ENCODE data around the gene CLDN8. TPM values are rescaled to one million over a fixed set of nuclear protein-coding genes. Genes with fewer than 3 reads are reported as not detected.

Gene CLDN8
- total RNA-seq, result not detected in 2 replicates

DNA sequence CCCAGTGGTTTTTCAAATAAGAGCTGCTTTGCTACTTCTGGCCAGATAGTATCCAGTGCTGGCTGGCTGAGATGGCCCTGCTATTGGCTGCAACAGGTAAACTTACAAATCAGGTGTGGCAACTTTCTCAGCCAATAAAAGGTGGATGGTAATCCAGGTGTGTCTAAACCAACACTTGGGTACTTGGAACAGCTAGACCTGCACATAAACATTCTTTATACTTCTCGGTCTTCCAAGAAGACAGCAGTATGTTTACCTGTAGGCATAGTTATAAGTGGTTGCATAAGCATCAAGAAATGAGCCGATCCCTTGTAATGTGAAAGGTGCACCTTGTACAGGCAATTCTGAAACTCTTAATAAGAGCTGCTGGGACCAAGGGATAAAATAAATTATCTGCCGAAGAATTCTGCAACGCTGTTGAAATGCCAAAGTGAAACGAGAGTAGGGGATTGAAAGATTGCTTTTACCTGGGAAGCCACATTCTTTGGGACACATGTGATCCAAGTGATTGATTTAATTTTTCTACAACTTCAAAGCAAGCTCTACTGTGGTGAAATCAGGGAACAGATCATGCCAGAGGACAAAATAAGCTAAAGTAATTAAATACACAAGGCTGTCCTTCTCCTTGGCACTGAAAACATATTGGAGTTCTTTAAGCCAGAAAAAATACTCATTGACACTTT lies at the start of gene CLDN8:
Gene CLDN8 (minus strand): TSS at position 57 of the 683 bp plus-strand sequence. CDS start 172 bp downstream, outside the sequence.
- H4K20me1 ChIP-seq (ENCODE audit: insufficient read depth, low read length), result no peaks in the 10 kb centered on the region
- no peak within 1 kb of the TSS for H3K4me3 ChIP-seq (ENCODE audit: insufficient read depth, low read length)
- H3K36me3 ChIP-seq (ENCODE audit: insufficient read depth, low read length), result no peaks in the 10 kb centered on the region
- DNase-seq (ENCODE audit: insufficient read length, low spot score, missing footprints), result no peak
- no peak within 1 kb of the TSS for H3K27ac ChIP-seq (ENCODE audit: low read depth, low read length)
- H3K9me3 ChIP-seq (ENCODE audit: low read depth, low read length), result no peaks in the 10 kb centered on the region
- TF ChIP-seq CTCF (IDR thresholded peaks at IDR 0.05; ENCODE audit: extremely low read depth, low read depth, low read length), result no peak
- no peak within 1 kb of the TSS for H3K4me2 ChIP-seq (ENCODE audit: insufficient read depth, low read length)
- no peak within 1 kb of the TSS for H2AFZ ChIP-seq (ENCODE audit: low read length)
- no peaks in the 10 kb centered on the region for H3K79me2 ChIP-seq (ENCODE audit: insufficient read depth, low read length)
- no peaks in the 10 kb centered on the region for H3K4me1 ChIP-seq (ENCODE audit: insufficient read depth, low read length)
- H3K27me3 ChIP-seq (ENCODE audit: insufficient read depth, low read length), result no peaks in the 10 kb centered on the region

DNA sequence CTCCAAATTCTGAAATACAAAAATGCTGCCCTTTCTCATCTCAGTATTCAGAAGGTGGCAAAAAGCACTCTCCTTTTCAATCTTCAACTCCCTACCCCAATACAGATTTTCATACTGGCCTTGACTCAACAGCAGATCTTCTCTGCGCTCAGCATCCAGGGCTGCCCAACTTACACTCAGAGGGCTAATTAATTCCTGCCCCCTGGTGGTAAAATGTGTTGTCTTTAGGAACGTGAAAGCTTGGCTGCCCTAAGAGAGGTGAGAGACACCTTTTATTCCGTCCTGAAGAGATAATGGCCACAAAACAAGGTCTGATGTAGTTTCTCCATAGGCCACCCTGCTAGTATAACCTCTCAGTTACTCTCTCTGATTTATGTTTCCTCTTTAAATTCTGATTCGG lies 41.9 kb upstream of the CLDN8 start:
- H2AFZ ChIP-seq (ENCODE audit: low read length), result no peak overlapping the region
- no peaks in the 10 kb centered on the region for H3K4me1 ChIP-seq (ENCODE audit: insufficient read depth, low read length)
- H3K79me2 ChIP-seq (ENCODE audit: insufficient read depth, low read length), result no peaks in the 10 kb centered on the region
- no peaks in the 10 kb centered on the region for H3K9me3 ChIP-seq (ENCODE audit: low read depth, low read length)
- peak; percentile 63 for DNase-seq (ENCODE audit: insufficient read length, low spot score, missing footprints)
- H3K4me3 ChIP-seq (ENCODE audit: insufficient read depth, low read length), result no peak overlapping the region
- H4K20me1 ChIP-seq (ENCODE audit: insufficient read depth, low read length), result no peaks in the 10 kb centered on the region
- peak; percentile 16 for TF ChIP-seq CTCF (IDR thresholded peaks at IDR 0.05; ENCODE audit: extremely low read depth, low read depth, low read length)
- no peaks in the 10 kb centered on the region for H3K36me3 ChIP-seq (ENCODE audit: insufficient read depth, low read length)
- H3K27ac ChIP-seq (ENCODE audit: low read depth, low read length), result no peak overlapping the region
- no peaks in the 10 kb centered on the region for H3K27me3 ChIP-seq (ENCODE audit: insufficient read depth, low read length)
- no peak overlapping the region for H3K4me2 ChIP-seq (ENCODE audit: insufficient read depth, low read length)

- Histone ChIP-seq H3K4me1 (ENCODE audit: insufficient read depth, low read length) (no peaks in the 10 kb centered on the region), H3K27me3 (ENCODE audit: insufficient read depth, low read length) (no peaks in the 10 kb centered on the region), H4K20me1 (ENCODE audit: insufficient read depth, low read length) (no peaks in the 10 kb centered on the region), H3K4me2 (ENCODE audit: insufficient read depth, low read length) (no peak overlapping the region), H2AFZ (ENCODE audit: low read length) (no peak overlapping the region), H3K79me2 (ENCODE audit: insufficient read depth, low read length) (no peaks in the 10 kb centered on the region), H3K9me3 (ENCODE audit: low read depth, low read length) (no peaks in the 10 kb centered on the region), H3K27ac (ENCODE audit: low read depth, low read length) (no peak overlapping the region), H3K4me3 (ENCODE audit: insufficient read depth, low read length) (no peak overlapping the region), H3K36me3 (ENCODE audit: insufficient read depth, low read length) (no peaks in the 10 kb centered on the region)
- no peak for DNase-seq (ENCODE audit: insufficient read length, low spot score, missing footprints)
- TF ChIP-seq CTCF (IDR thresholded peaks at IDR 0.05; ENCODE audit: extremely low read depth, low read depth, low read length), result no peak
These were observed 40.2 kb upstream of the CLDN8 start for GRCh38 chr21:30256100-30256499.

DNA sequence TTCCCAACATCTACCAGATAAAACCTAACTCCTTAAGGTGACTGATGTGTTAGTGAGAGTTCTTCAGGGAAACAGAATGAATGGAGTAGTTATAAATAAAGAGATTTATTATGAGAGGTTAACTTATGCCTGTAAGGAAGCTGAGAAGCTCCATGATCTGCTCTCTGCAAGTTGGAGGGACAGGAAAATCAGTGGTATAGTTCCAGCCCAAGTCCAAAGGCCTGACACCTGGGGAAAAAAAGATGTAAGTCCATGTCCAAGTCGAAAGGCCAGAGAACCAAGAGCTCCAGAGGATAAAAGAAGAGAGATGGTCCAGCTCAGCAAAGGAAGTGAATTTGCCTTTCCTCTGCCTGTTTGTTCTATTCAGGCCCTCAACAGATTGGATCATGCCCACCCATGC lies 39.8 kb upstream of the CLDN8 start:
- TF ChIP-seq CTCF (IDR thresholded peaks at IDR 0.05; ENCODE audit: extremely low read depth, low read depth, low read length), result no peak
- H3K27me3 ChIP-seq (ENCODE audit: insufficient read depth, low read length), result no peaks in the 10 kb centered on the region
- H2AFZ ChIP-seq (ENCODE audit: low read length), result no peak overlapping the region
- no peaks in the 10 kb centered on the region for H3K9me3 ChIP-seq (ENCODE audit: low read depth, low read length)
- no peak overlapping the region for H3K4me2 ChIP-seq (ENCODE audit: insufficient read depth, low read length)
- H3K36me3 ChIP-seq (ENCODE audit: insufficient read depth, low read length), result no peaks in the 10 kb centered on the region
- DNase-seq (ENCODE audit: insufficient read length, low spot score, missing footprints), result peak; percentile 32
- H3K27ac ChIP-seq (ENCODE audit: low read depth, low read length), result no peak overlapping the region
- no peaks in the 10 kb centered on the region for H3K79me2 ChIP-seq (ENCODE audit: insufficient read depth, low read length)
- no peak overlapping the region for H3K4me3 ChIP-seq (ENCODE audit: insufficient read depth, low read length)
- H4K20me1 ChIP-seq (ENCODE audit: insufficient read depth, low read length), result no peaks in the 10 kb centered on the region
- no peaks in the 10 kb centered on the region for H3K4me1 ChIP-seq (ENCODE audit: insufficient read depth, low read length)

Measured in osteoblast (primary cell).